ENCODE measurements around the gene CLEC4D. TPM values are rescaled to one million over a fixed set of nuclear protein-coding genes. Genes with fewer than 3 reads are reported as not detected.

Gene CLEC4D
- total RNA-seq, 3 donors from 2014 or later: 0.15 to 0.48 (median 0.33) TPM

- H3K9me3 ChIP-seq: no peaks in the 10 kb centered on the region
- intact Hi-C loops (cut with DNase I; ENCODE audit: low total_unique reads): no loop called here
- DNase-seq (ENCODE audit: low spot score in 2 of 2): no peak
- no peaks in the 10 kb centered on the region for H3K36me3 ChIP-seq
- H3K27me3 ChIP-seq: no peaks in the 10 kb centered on the region
- H3K4me1 ChIP-seq: no peaks in the 10 kb centered on the region
- no peak overlapping the region for H3K4me3 ChIP-seq
- TF ChIP-seq POLR2A (IDR thresholded peaks at IDR 0.05) (no peak), POLR2AphosphoS5 (IDR thresholded peaks at IDR 0.05) (no peak), CTCF (IDR thresholded peaks at IDR 0.05) (no peak)
- no peak overlapping the region for H3K27ac ChIP-seq
Measured at GRCh38 chr12:8508910-8509841, 4.1 kb upstream of the CLEC4D start.

- no peaks in the 10 kb centered on the region for H3K36me3 ChIP-seq
- TF ChIP-seq POLR2A (IDR thresholded peaks at IDR 0.05) (no peak), CTCF (IDR thresholded peaks at IDR 0.05) (no peak), POLR2AphosphoS5 (IDR thresholded peaks at IDR 0.05) (no peak)
- H3K4me3 ChIP-seq: no peak overlapping the region
- no peak overlapping the region for H3K27ac ChIP-seq
- no peak for DNase-seq (ENCODE audit: low spot score in 2 of 2)
- peaks cover 0 to 4% of the 10 kb centered on the region in 2 donors for H3K27me3 ChIP-seq
- no peaks in the 10 kb centered on the region for H3K9me3 ChIP-seq
- H3K4me1 ChIP-seq: no peaks in the 10 kb centered on the region
- intact Hi-C loops (cut with DNase I; ENCODE audit: low total_unique reads): no loop called here
Measured at GRCh38 chr12:8517971-8518370, 4.7 kb downstream of the CLEC4D start.

GRCh38 chr12:8519171-8519570 is 5.9 kb downstream of the CLEC4D start:
- H3K27ac ChIP-seq: no peak overlapping the region
- intact Hi-C loops (cut with DNase I; ENCODE audit: low total_unique reads): no loop called here
- H3K4me1 ChIP-seq: no peaks in the 10 kb centered on the region
- peaks cover 0 to 4% of the 10 kb centered on the region in 2 donors for H3K27me3 ChIP-seq
- H3K4me3 ChIP-seq: no peak overlapping the region
- TF ChIP-seq POLR2AphosphoS5 (IDR thresholded peaks at IDR 0.05): no peak
- TF ChIP-seq CTCF (IDR thresholded peaks at IDR 0.05): no peak
- no peak for TF ChIP-seq POLR2A (IDR thresholded peaks at IDR 0.05)
- no peaks in the 10 kb centered on the region for H3K36me3 ChIP-seq
- no peak for DNase-seq (ENCODE audit: low spot score in 2 of 2)
- H3K9me3 ChIP-seq: no peaks in the 10 kb centered on the region

- no peak for DNase-seq (ENCODE audit: low spot score in 2 of 2)
- Histone ChIP-seq H3K9me3 (no peaks in the 10 kb centered on the region), H3K4me1 (no peaks in the 10 kb centered on the region), H3K27ac (no peak overlapping the region), H3K4me3 (no peak overlapping the region), H3K27me3 (peaks cover 0 to 13% of the 10 kb centered on the region in 2 donors), H3K36me3 (no peaks in the 10 kb centered on the region)
- TF ChIP-seq POLR2A (IDR thresholded peaks at IDR 0.05) (no peak), POLR2AphosphoS5 (IDR thresholded peaks at IDR 0.05) (no peak), CTCF (IDR thresholded peaks at IDR 0.05) (no peak)
- intact Hi-C loops (cut with DNase I; ENCODE audit: low total_unique reads): no loop called here
Measured at GRCh38 chr12:8527250-8528130, 14.2 kb downstream of the CLEC4D start.
